ENCODE results near the gene CD80. TPM values are rescaled to one million over a fixed set of nuclear protein-coding genes. Genes with fewer than 3 reads are reported as not detected.

The CD80 gene
- total RNA-seq, 1 experiment from 2014 or later: not detected

- H3K36me3 ChIP-seq (ENCODE audit: control insufficient read depth, insufficient read depth, low read length): no peaks in the 10 kb centered on the region
- POLR2A ChIA-PET: no interaction called here
These were observed 42.3 kb downstream of the CD80 start for GRCh38 chr3:119517112-119517511.

DNA sequence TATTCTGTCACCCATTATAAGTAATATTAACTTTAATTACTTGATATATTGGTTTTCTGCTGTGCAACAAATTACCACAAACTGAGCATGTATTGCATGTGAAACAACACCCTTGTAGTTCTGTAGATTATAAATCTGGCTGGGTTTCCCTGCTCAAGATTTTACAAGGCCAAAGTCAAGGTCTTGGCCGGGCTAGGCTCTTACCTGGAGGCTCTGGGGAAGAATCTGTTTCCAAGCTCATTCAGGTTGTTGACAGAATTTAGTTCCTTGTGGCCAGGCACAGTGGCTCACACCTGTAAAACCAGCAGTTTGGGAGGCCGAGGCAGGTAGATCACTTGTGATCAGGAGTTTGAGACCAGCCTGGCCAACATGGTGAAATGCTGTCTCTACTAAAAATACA is 44.8 kb downstream of the CD80 start:
- peaks cover 22% of the 10 kb centered on the region for H3K36me3 Mint-ChIP-seq (ENCODE audit: insufficient read depth, unreplicated experiment)

More at GRCh38 chr3:119517112-119517511, 42.3 kb downstream of the CD80 start:
- BruUV-seq (replicated peaks): no TSS peak
- no peaks in the 10 kb centered on the region for H3K4me1 ChIP-seq
- Mint-ChIP-seq H3K4me3 (ENCODE audit: unreplicated experiment) (no peak overlapping the region), H3K27me3 (ENCODE audit: insufficient read depth, unreplicated experiment) (no peaks in the 10 kb centered on the region), H3K4me1 (ENCODE audit: low read depth, unreplicated experiment) (no peaks in the 10 kb centered on the region), H3K27ac (ENCODE audit: unreplicated experiment) (no peak overlapping the region), H3K9me3 (ENCODE audit: unreplicated experiment) (no peaks in the 10 kb centered on the region), H3K36me3 (ENCODE audit: insufficient read depth, unreplicated experiment) (peaks cover 32% of the 10 kb centered on the region)
- intact Hi-C loops (cut with micrococcal nuclease; ENCODE audit: unreplicated experiment): no loop called here
- CTCF ChIA-PET: interaction anchor here (0.7 kb wide), 1 partner anchor 333 kb away, joined by 7 read pairs; no protein-coding TSS in a partner anchor
- no peak for TF ChIP-seq CTCF (IDR thresholded peaks at IDR 0.05; ENCODE audit: insufficient read depth in 1 of 2, low read depth in 1 of 2, low read length in 1 of 2, severe bottlenecking in 1 of 2, unreplicated experiment in 1 of 2)
- H3K9me3 ChIP-seq: no peaks in the 10 kb centered on the region
- no peak for DNase-seq
- no peak overlapping the region for H3K4me3 ChIP-seq (ENCODE audit: low read depth, low read length)
- H3K27me3 ChIP-seq (replicated peaks; ENCODE audit: control insufficient read depth, insufficient read depth, low read length): no peaks in the 10 kb centered on the region

GRCh38 chr3:119510690-119511089 is 48.7 kb downstream of the CD80 start:
- no TSS peak for BruUV-seq (replicated peaks)
- no peaks in the 10 kb centered on the region for H3K27me3 ChIP-seq (replicated peaks; ENCODE audit: control insufficient read depth, insufficient read depth, low read length)
- Mint-ChIP-seq H3K4me3 (ENCODE audit: unreplicated experiment) (no peak overlapping the region), H3K27ac (ENCODE audit: unreplicated experiment) (no peak overlapping the region), H3K9me3 (ENCODE audit: unreplicated experiment) (no peaks in the 10 kb centered on the region), H3K4me1 (ENCODE audit: low read depth, unreplicated experiment) (no peaks in the 10 kb centered on the region), H3K36me3 (ENCODE audit: insufficient read depth, unreplicated experiment) (peaks cover 17% of the 10 kb centered on the region), H3K27me3 (ENCODE audit: insufficient read depth, unreplicated experiment) (no peaks in the 10 kb centered on the region)
- no peaks in the 10 kb centered on the region for H3K9me3 ChIP-seq
- CTCF ChIA-PET: no interaction called here
- DNase-seq: no peak
- no peaks in the 10 kb centered on the region for H3K36me3 ChIP-seq (ENCODE audit: control insufficient read depth, insufficient read depth, low read length)
- POLR2A ChIA-PET: no interaction called here
- no peaks in the 10 kb centered on the region for H3K4me1 ChIP-seq
- no peak overlapping the region for H3K4me3 ChIP-seq (ENCODE audit: low read depth, low read length)
- no peak for TF ChIP-seq CTCF (IDR thresholded peaks at IDR 0.05; ENCODE audit: insufficient read depth in 1 of 2, low read depth in 1 of 2, low read length in 1 of 2, severe bottlenecking in 1 of 2, unreplicated experiment in 1 of 2)
- intact Hi-C loops (cut with micrococcal nuclease; ENCODE audit: unreplicated experiment): no loop called here

More for the DNA sequence above, 44.8 kb downstream of the CD80 start:
- Mint-ChIP-seq H3K27ac (ENCODE audit: unreplicated experiment) (no peak overlapping the region), H3K9me3 (ENCODE audit: unreplicated experiment) (no peaks in the 10 kb centered on the region), H3K27me3 (ENCODE audit: insufficient read depth, unreplicated experiment) (no peaks in the 10 kb centered on the region), H3K4me3 (ENCODE audit: unreplicated experiment) (no peak overlapping the region), H3K4me1 (ENCODE audit: low read depth, unreplicated experiment) (no peaks in the 10 kb centered on the region)
- no peaks in the 10 kb centered on the region for H3K36me3 ChIP-seq (ENCODE audit: control insufficient read depth, insufficient read depth, low read length)
- H3K4me1 ChIP-seq: no peaks in the 10 kb centered on the region
- intact Hi-C loops (cut with micrococcal nuclease; ENCODE audit: unreplicated experiment): no loop called here
- H3K9me3 ChIP-seq: no peaks in the 10 kb centered on the region
- DNase-seq: no peak
- CTCF ChIA-PET: no interaction called here
- H3K4me3 ChIP-seq (ENCODE audit: low read depth, low read length): no peak overlapping the region
- H3K27me3 ChIP-seq (replicated peaks; ENCODE audit: control insufficient read depth, insufficient read depth, low read length): no peaks in the 10 kb centered on the region
- POLR2A ChIA-PET: no interaction called here
- no peak for TF ChIP-seq CTCF (IDR thresholded peaks at IDR 0.05; ENCODE audit: insufficient read depth in 1 of 2, low read depth in 1 of 2, low read length in 1 of 2, severe bottlenecking in 1 of 2, unreplicated experiment in 1 of 2)
- no TSS peak for BruUV-seq (replicated peaks)

All from Caco-2 (cell line).